Lung (tissue), 12 donors: ENCODE results near the gene NDUFV2. TPM values are rescaled to one million over a fixed set of nuclear protein-coding genes. Genes with fewer than 3 reads are reported as not detected.
"Not testable (repeated sequence)": the region's sequence is repeated elsewhere in the genome, so short reads cannot be mapped to it uniquely, and the experiment has no call there.

Experiments
- ATAC-seq: fragments of 200-7000 bp; cut with Tn5 transposase; one replicate; pipeline ENCODE4 v1.9.1; 2020; ENCODE audit warnings: moderate number of reproducible peaks; ENCODE audit not compliant: insufficient read depth, low FRiP score
- DNase-seq, 3 donors: peaks; one replicate each; pipeline ENCODE4 v3.0.0-alpha.2; 2013 to 2017
- H3K27ac ChIP-seq, 2 donors: one replicate each; pipeline ENCODE4 v1.5.1; 2013; ENCODE audit warnings: mild to moderate bottlenecking in 2 of 2, moderate library complexity in 2 of 2, control low read depth in 1 of 2, inconsistent platforms in 1 of 2, low read depth in 1 of 2, low read length in 1 of 2
- H3K27me3 ChIP-seq, 3 donors: one replicate each; pipeline ENCODE4 v1.5.1; 2013; ENCODE audit warnings: low read length in 2 of 3; ENCODE audit not compliant: control insufficient read depth in 3 of 3, insufficient read depth in 3 of 3
- H3K36me3 ChIP-seq, 4 donors: one replicate each; pipeline ENCODE4 v1.5.1; 2013; ENCODE audit warnings: low read length in 4 of 4, mild to moderate bottlenecking in 1 of 4, moderate library complexity in 1 of 4; ENCODE audit not compliant: control insufficient read depth in 4 of 4, insufficient read depth in 4 of 4
- H3K4me1 ChIP-seq, 5 donors: one replicate each; pipeline ENCODE4 v1.5.1; 2013; ENCODE audit warnings: low read length in 5 of 5, mild to moderate bottlenecking in 2 of 5, moderate library complexity in 1 of 5; ENCODE audit not compliant: control insufficient read depth in 5 of 5, insufficient read depth in 5 of 5
- H3K4me3 ChIP-seq: one replicate; pipeline ENCODE4 v1.5.1; 2013; ENCODE audit warnings: mild to moderate bottlenecking, control low read depth, moderate library complexity
- H3K9ac ChIP-seq, 2 donors: one replicate each; pipeline ENCODE4 v1.5.1; 2013; ENCODE audit warnings: low read length in 2 of 2, control low read depth in 1 of 2; ENCODE audit not compliant: insufficient read depth in 1 of 2
- H3K9me3 ChIP-seq, 4 donors: one replicate each; pipeline ENCODE4 v1.5.1; 2013; ENCODE audit warnings: low read length in 3 of 4, mild to moderate bottlenecking in 1 of 4, moderate library complexity in 1 of 4; ENCODE audit not compliant: control insufficient read depth in 4 of 4, insufficient read depth in 3 of 4
- CTCF ChIP-seq: IDR thresholded peaks from 2 replicates; pipeline ENCODE4 v1.5.1; 2012; ENCODE audit warnings: mild to moderate bottlenecking; ENCODE audit errors: control extremely low read depth, extremely low read depth
- WGBS, 2 donors: extraction: QIAGEN DNeasy Blood & Tissue Kit; methylation state at CpG; one replicate each; pipeline ENCODE4 v1.1.7; 2013; 5-methylcytosine and 5-hydroxymethylcytosine counted together
- polyA plus RNA-seq, 2 donors: library from polyadenylated mRNA; stranded (reverse); fragments of 200-250 nt; gene quantifications; one replicate each; pipeline ENCODE4 v1.2.1, GENCODE V29; 2013
- total RNA-seq, 2 donors: library from RNA; depleted of rRNA in 1 of 2; stranded (reverse); fragments of >200 nt in 1 of 2; gene quantifications; one replicate each; pipeline ENCODE4 v1.2.1, GENCODE V29; 2014 to 2021
- donor health status: control.
- donor health status: control.
- donor health status: Bipolar disorder and iron deficiency.
- donor health status: healthy.
- donor health status: DM: yes; HTN: yes; CAD: no.

The NDUFV2 gene
- total and polyA plus RNA-seq, 4 donors, result 130 to 355 (median 144) TPM

DNA sequence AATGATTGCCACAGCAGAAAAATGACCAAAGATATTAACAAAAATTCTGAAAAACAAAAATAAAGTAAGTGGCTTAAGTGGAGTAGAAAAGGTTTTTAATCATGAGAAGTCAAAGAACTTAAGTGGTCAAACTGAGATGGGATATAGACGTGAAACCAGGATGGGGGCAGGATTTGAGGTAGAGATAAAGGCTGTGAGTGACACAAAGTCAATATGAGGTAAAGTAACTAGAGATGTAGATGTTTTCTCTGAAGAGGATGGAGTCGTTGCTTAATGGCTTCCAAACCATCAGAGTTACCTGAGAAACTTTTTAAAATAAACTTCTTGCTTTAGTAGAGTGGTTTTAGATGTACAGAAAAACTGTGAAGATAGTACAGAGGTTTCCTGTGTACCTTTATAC is 55.3 kb downstream of the NDUFV2 start:
- 49 to 58% methylated on average over 2 of the region's 2 CpGs for WGBS, 2 donors
- Histone ChIP-seq H3K27me3 (no peaks in the 10 kb centered on the region), H3K4me3 (no peak overlapping the region), H3K27ac (no peak overlapping the region), H3K9me3 (no peaks in the 10 kb centered on the region), H3K9ac (no peak overlapping the region), H3K36me3 (no peaks in the 10 kb centered on the region), H3K4me1 (peaks cover 0 to 7% (median 0%) of the 10 kb centered on the region in 5 donors)
- no peak for ATAC-seq
- no peak for DNase-seq
- no peak for TF ChIP-seq CTCF

DNA sequence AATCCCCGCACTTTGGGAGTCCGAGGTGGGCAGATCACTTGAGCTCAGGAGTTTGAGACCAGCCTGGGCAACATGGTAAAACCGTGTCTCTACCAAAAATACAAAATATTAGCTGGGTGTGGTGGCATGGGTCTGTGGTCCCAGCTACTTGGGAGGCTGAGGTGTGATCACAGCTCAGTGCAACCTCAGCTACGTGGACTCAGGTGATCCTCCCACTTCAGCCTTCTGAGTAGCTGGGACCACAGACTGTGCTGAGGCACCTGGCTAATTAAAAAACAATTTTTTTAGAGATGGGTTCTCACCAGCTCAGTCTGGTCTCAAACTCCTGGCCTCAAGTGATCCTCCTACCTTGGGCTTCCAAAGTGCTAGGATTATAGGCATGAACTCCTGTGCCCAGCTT is 57.5 kb downstream of the NDUFV2 start:
- H3K9ac ChIP-seq, result no peak overlapping the region
- no peak for TF ChIP-seq CTCF
- H3K36me3 ChIP-seq, result no peaks in the 10 kb centered on the region
- no peak for DNase-seq
- 93 to 94% methylated on average over 4 of the region's 4 CpGs for WGBS, 2 donors
- H3K27me3 ChIP-seq, result no peaks in the 10 kb centered on the region
- no peak for ATAC-seq
- H3K4me3 ChIP-seq, result no peak overlapping the region
- H3K4me1 ChIP-seq, result peaks cover 0 to 4% (median 0%) of the 10 kb centered on the region in 5 donors
- no peak overlapping the region for H3K27ac ChIP-seq
- peaks cover 0 to 12% (median 0%) of the 10 kb centered on the region in 4 donors for H3K9me3 ChIP-seq

GRCh38 chr18:9162663-9163062 is 60.2 kb downstream of the NDUFV2 start:
- DNase-seq, H3K36me3 ChIP-seq, H3K27ac ChIP-seq, H3K4me1 ChIP-seq, H3K9ac ChIP-seq, H3K4me3 ChIP-seq, H3K27me3 ChIP-seq, ATAC-seq: not testable (repeated sequence)
- H3K9me3 ChIP-seq, result peaks cover 0 to 12% (median 0%) of the 10 kb centered on the region in 4 donors
- 97 to 98% methylated on average over 4 of the region's 4 CpGs for WGBS, 2 donors

DNA sequence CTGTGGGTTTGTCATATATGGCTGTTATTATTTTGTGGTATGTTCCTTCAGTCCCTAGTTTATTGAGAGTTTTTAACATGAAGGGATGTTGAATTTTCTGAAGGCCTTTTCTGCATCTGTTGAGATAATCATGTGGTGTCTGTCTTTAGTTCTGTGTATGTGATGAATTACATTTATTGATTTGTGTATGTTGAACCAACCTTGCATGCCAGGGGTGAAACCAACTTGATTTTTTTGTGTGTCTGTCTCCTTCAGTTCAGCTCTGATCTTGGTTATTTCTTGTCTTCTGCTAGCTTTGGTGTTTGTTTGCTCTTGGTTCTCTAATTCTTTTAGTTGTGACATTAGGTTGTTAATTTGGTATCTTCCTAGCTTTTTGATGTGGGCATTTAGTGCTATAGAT is 61.6 kb downstream of the NDUFV2 start:
- H3K4me1 ChIP-seq, H3K27me3 ChIP-seq, H3K9ac ChIP-seq, ATAC-seq, H3K27ac ChIP-seq, H3K4me3 ChIP-seq, DNase-seq, H3K36me3 ChIP-seq: not testable (repeated sequence)
- peaks cover 0 to 12% (median 0%) of the 10 kb centered on the region in 4 donors for H3K9me3 ChIP-seq

GRCh38 chr18:9165883-9166282 is 63.4 kb downstream of the NDUFV2 start:
- not testable (repeated sequence) for DNase-seq

GRCh38 chr18:9169515-9169914 is 67.0 kb downstream of the NDUFV2 start:
- H3K4me1 ChIP-seq, result peaks cover 0 to 10% (median 0%) of the 10 kb centered on the region in 5 donors
- H3K36me3 ChIP-seq, H3K27ac ChIP-seq, ATAC-seq, H3K4me3 ChIP-seq, DNase-seq, H3K27me3 ChIP-seq, H3K9ac ChIP-seq, H3K9me3 ChIP-seq: not testable (repeated sequence)
- 86 to 88% methylated on average over 3 of the region's 3 CpGs for WGBS, 2 donors

More at GRCh38 chr18:9165883-9166282, 63.4 kb downstream of the NDUFV2 start:
- 97 to 98% methylated on average over 3 of the region's 3 CpGs for WGBS, 2 donors
- not testable (repeated sequence) for H3K9ac ChIP-seq, ATAC-seq, H3K36me3 ChIP-seq, H3K4me3 ChIP-seq, H3K27me3 ChIP-seq, H3K27ac ChIP-seq, H3K4me1 ChIP-seq
- H3K9me3 ChIP-seq, result peaks cover 0 to 12% (median 0%) of the 10 kb centered on the region in 4 donors

DNA sequence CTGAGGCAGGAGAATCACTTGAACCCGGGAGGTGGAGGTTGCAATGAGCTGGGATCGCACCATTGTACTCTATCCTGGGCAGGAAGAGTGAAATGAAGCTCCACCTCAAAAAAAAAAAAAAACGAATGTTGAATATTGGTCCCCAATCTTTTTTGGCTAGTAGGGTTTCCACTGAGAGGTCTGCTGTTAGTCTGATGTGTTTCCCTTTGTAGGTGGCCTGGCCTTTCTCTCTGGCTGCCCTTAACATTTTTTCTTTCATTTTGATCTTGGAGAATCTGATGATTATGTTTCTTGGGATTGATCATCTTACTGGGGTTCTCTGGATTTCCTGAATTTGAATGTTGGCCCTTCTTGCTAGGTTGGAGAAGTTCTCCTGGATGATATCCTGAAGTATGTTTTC is 69.4 kb downstream of the NDUFV2 start:
- not testable (repeated sequence) for H3K9ac ChIP-seq, ATAC-seq, H3K4me3 ChIP-seq, H3K36me3 ChIP-seq, H3K9me3 ChIP-seq, H3K27ac ChIP-seq, H3K27me3 ChIP-seq, DNase-seq
- peaks cover 0 to 22% (median 0%) of the 10 kb centered on the region in 5 donors for H3K4me1 ChIP-seq
- 95 to 97% methylated on average over 2 to 3 of the region's 3 CpGs for WGBS, 2 donors
